Peyer's patch (tissue), 4 donors: ENCODE data around the gene CPPED1.

ENCODE experiments used
- CTCF ChIP-seq, 6 experiments: fragments of 450-650 bp in 4 of 6; fragments of 200-600 bp in 2 of 6; sonication (generic) in 1 of 6; IDR thresholded peaks; one replicate each; pipeline ENCODE4 v1.5.1; 2017 to 2019; ENCODE audit warnings: antibody characterized with exemption in 6 of 6, mild to moderate bottlenecking in 3 of 6, moderate library complexity in 1 of 6
- POLR2A ChIP-seq, 2 donors: fragments of 450-650 bp; IDR thresholded peaks; one replicate each; pipeline ENCODE4 v1.5.1; 2017; ENCODE audit warnings: antibody characterized with exemption in 2 of 2, mild to moderate bottlenecking in 2 of 2, moderate library complexity in 2 of 2

- TF ChIP-seq CTCF (IDR thresholded peaks at IDR 0.05) (no peak), POLR2A (IDR thresholded peaks at IDR 0.05) (no peak)
Observed at GRCh38 chr16:12802661-12803060, 1.0 kb downstream of the CPPED1 start.
